Measurements from ENCODE around the gene PSKH1. TPM values are rescaled to one million over a fixed set of nuclear protein-coding genes. Genes with fewer than 3 reads are reported as not detected.

Gene PSKH1
- total RNA-seq, 1 experiment from 2014 or later = 9.2 TPM

GRCh38 chr16:67977005-67977404, 84.0 kb downstream of the PSKH1 start:
- in situ Hi-C loops (cut with HindIII; ENCODE audit: low pct_unique_long_range_greater_than_20kb, low sequenced_read_pairs) = no loop called here
- DNase-seq (ENCODE audit: low read depth, low spot score) = no peak

GRCh38 chr16:67977469-67978227, 84.6 kb downstream of the PSKH1 start:
- in situ Hi-C loops (cut with HindIII; ENCODE audit: low pct_unique_long_range_greater_than_20kb, low sequenced_read_pairs) = no loop called here
- no peak for DNase-seq (ENCODE audit: low read depth, low spot score)

Small RNAs within 50 kb of the gene (small RNA-seq; reads per million reads assigned to genes)
- 0 reads per million in 2 experiments for gene AC040162.2
- gene NRN1L = 0 reads per million in 2 experiments

Other genes starting within 250 kb of the PSKH1 start
- 0.16 and 0.40 TPM in 2 replicates for gene CARMIL2, start 248.1 kb upstream of the PSKH1 start, total RNA-seq (2014; rRNA removed; shearing (Covaris generic))
- gene ACD, start 233.0 kb upstream of the PSKH1 start, total RNA-seq (2014; rRNA removed; shearing (Covaris generic)) = 17.4 and 18.3 TPM in 2 replicates
- 0.34 and 0.51 TPM in 2 replicates for gene PARD6A, start 232.3 kb upstream of the PSKH1 start, total RNA-seq (2014; rRNA removed; shearing (Covaris generic))
- gene ENKD1, start 226.5 kb upstream of the PSKH1 start, total RNA-seq (2014; rRNA removed; shearing (Covaris generic)) = 6.4 and 9.1 TPM in 2 replicates
- gene C16orf86, start 226.4 kb upstream of the PSKH1 start, total RNA-seq (2014; rRNA removed; shearing (Covaris generic)) = 0.98 and 3.1 TPM in 2 replicates
- gene GFOD2, start 173.9 kb upstream of the PSKH1 start, total RNA-seq (2014; rRNA removed; shearing (Covaris generic)) = 10.5 and 13.4 TPM in 2 replicates
- gene RANBP10, start 86.7 kb upstream of the PSKH1 start, total RNA-seq (2014; rRNA removed; shearing (Covaris generic)) = 7.4 and 8.3 TPM in 2 replicates
- 0.26 and 0.35 TPM in 2 replicates for gene TSNAXIP1, start 86.4 kb upstream of the PSKH1 start, total RNA-seq (2014; rRNA removed; shearing (Covaris generic))
- gene THAP11, start 50.9 kb upstream of the PSKH1 start, total RNA-seq (2014; rRNA removed; shearing (Covaris generic)) = 33.3 and 37.8 TPM in 2 replicates
- gene NUTF2, start 46.3 kb upstream of the PSKH1 start, total RNA-seq (2014; rRNA removed; shearing (Covaris generic)) = 67.0 and 76.6 TPM in 2 replicates
- 10.2 and 11.0 TPM in 2 replicates for gene CENPT, start 45.6 kb upstream of the PSKH1 start, total RNA-seq (2014; rRNA removed; shearing (Covaris generic))
- 22.8 and 26.3 TPM in 2 replicates for gene EDC4, start 20.2 kb upstream of the PSKH1 start, total RNA-seq (2014; rRNA removed; shearing (Covaris generic))
- gene NRN1L, start 8.4 kb upstream of the PSKH1 start, total RNA-seq (2014; rRNA removed; shearing (Covaris generic)) = not detected in 2 replicates
- gene CTRL, start 38.6 kb downstream of the PSKH1 start, total RNA-seq (2014; rRNA removed; shearing (Covaris generic)) = 0.67 and 2.6 TPM in 2 replicates
- 22.4 and 24.0 TPM in 2 replicates for gene PSMB10, start 43.6 kb downstream of the PSKH1 start, total RNA-seq (2014; rRNA removed; shearing (Covaris generic))
- gene LCAT, start 50.9 kb downstream of the PSKH1 start, total RNA-seq (2014; rRNA removed; shearing (Covaris generic)) = 0.63 and 1.8 TPM in 2 replicates
- 10.3 and 14.3 TPM in 2 replicates for gene SLC12A4, start 75.4 kb downstream of the PSKH1 start, total RNA-seq (2014; rRNA removed; shearing (Covaris generic))
- not detected in 2 replicates for gene DPEP3, start 87.2 kb downstream of the PSKH1 start, total RNA-seq (2014; rRNA removed; shearing (Covaris generic))
- not detected in 2 replicates for gene DPEP2, start 106.2 kb downstream of the PSKH1 start, total RNA-seq (2014; rRNA removed; shearing (Covaris generic))
- not detected in 2 replicates for gene DPEP2NB, start 122.7 kb downstream of the PSKH1 start, total RNA-seq (2014; rRNA removed; shearing (Covaris generic))
- gene DDX28, start 130.0 kb downstream of the PSKH1 start, total RNA-seq (2014; rRNA removed; shearing (Covaris generic)) = 19.6 and 24.3 TPM in 2 replicates
- 18.5 and 18.6 TPM in 2 replicates for gene DUS2, start 130.0 kb downstream of the PSKH1 start, total RNA-seq (2014; rRNA removed; shearing (Covaris generic))
- 13.8 and 16.6 TPM in 2 replicates for gene NFATC3, start 192.1 kb downstream of the PSKH1 start, total RNA-seq (2014; rRNA removed; shearing (Covaris generic))

Data from SK-MEL-5 (cell line).